ENCODE data around the gene PHETA1.
"Not testable (repeated sequence)": the region's sequence is repeated elsewhere in the genome, so short reads cannot be mapped to it uniquely, and the experiment has no call there.

The PHETA1 gene

DNA sequence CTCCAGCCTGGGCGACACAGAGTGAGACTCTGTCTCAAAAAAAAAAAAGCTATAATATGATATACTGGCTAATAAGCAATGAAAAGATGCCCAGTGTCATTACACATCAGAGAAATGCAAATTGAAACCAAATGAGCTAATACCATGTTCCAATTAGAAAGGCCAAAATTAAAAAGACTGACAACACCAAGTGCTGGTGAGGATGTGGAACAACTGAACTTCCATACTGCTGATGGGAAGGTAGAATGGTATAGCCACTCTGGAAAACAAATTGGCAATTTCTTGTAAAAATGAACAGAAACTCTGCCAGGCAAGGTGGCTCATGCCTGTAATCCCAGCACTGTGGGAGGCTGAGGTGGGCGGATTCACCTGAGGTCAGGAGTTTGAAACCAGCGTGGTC is 8.5 kb upstream of the PHETA1 start:
- in situ Hi-C loops (cut with MboI; ENCODE audit: low sequenced_read_pairs), result no loop called here

DNA sequence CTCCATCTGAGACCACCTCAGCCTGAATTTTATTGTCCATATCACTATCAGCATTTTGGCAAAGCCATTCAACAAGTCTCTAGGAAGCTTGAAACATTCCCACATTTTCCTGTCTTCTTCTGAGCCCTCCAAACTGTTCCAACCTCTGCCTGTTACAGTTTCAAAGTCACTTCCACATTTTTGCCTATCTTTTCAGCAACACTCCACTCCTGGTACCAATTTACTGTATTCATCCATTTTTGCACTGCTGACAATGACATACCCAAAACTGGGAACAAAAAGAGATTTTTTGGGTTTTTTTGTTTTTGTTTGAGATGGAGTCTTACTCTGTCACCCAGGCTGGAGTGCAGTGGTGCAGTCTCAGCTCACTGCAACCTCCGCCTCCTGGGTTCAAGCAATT is 4.3 kb upstream of the PHETA1 start:
- in situ Hi-C loops (cut with MboI; ENCODE audit: low sequenced_read_pairs), result not testable (repeated sequence)

DNA sequence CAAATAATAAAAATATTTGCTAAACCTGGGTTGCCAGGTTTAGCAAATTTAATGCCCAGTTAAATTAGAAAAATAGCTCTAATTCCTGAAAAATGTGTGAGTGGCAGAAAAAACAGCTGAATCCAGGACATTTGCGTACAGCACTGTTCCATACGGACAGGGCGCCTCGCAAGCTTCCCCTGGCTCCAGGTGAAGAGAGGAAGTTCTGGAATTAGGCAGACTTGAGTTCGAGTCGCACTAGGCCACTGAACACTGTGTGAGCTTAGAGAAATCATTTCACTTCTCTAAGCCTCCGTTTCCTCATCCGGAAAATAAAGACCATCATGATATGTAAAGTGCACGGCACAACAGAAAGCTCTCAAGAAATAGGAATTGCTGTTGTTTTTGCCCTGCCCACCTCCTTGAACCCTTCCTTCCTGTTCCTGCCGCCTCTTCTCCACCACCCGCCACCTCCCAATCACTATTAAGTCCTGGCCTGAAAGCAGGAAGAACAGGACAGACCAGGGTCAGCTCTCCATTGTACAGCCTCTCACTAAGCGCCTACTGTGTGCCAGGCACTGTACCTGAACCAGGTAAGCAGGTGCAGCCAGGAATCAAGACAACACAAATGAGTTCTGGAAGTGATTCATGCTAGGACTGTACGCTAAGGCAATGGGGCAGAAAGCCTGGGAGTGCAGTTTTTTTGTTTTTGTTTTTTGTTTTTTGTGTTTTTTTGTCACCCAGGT is 763 bp upstream of the PHETA1 start:
- in situ Hi-C loops (cut with MboI; ENCODE audit: low sequenced_read_pairs), result no loop called here

DNA sequence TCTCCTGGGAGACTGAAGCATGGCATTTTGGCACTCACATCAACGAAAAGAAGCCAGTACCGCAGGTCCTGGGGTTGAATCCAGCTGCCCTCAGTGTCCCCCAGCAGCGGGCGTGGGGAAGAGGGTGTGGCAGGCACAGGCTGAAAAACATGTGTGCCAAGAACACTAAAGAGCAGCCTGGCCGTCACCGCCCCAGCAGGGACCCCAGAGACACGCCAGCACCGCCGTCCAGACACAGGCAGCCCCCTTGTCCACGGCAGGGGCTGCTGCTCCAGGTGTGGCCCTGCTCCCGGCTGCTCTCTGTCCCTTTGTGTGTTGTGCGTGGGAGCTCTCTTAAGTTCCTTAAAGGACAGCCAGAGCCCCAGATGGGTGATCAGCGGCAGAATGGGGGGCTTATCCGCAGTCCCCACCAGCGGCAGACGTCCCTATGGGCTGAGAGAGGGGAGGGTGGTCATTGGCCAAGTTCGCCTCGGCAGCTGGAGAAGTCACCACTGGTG is 556 bp downstream of the PHETA1 start:
- in situ Hi-C loops (cut with MboI; ENCODE audit: low sequenced_read_pairs), result no loop called here

DNA sequence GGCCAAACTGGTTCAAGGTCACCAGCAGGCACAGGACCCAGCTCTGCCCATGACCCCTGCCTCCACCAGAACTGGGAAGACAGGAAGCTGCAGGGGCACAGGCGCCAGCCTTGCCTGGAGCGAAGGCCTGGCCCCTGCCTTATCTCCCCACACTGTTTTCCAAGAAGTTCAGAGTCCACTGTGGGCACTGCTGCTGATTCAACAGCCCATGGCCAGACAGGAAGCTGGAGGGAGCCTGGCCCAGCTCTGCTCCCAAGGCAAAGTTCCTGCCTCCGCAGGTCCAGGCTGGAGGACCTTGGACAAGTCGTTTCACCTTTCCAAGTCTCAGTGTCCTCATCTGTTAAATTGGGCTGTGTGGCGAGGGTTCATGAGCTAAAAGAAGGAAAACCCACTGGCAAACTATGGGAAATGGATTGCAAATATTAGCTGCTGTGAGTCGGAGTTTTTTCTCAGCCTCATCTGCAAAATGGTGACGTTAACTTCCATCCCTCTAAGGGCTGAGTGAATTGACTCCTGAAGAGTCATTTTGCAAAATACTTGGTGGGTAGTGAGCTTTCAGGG is 1.2 kb downstream of the PHETA1 start:
- in situ Hi-C loops (cut with MboI; ENCODE audit: low sequenced_read_pairs), result no loop called here

DNA sequence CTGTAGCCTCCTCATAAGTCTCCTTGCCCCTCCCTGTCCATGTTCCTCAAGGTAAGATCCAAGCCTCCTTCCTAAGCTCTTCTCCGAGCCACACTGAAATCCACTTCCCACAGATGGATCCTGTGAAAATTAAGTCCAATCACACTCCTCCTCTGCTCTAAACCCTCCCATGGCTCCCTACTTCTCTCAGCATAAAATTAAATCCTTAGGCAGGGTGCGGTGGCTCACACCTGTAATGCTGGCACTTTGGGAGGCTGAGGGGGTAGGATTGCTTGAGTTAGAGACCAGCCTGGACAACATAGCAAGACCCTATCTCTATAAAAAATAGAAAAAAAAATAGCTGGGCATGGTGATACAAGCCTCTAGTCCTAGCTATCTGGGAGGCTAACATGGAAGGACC is 2.3 kb downstream of the PHETA1 start:
- in situ Hi-C loops (cut with MboI; ENCODE audit: low sequenced_read_pairs), result no loop called here

DNA sequence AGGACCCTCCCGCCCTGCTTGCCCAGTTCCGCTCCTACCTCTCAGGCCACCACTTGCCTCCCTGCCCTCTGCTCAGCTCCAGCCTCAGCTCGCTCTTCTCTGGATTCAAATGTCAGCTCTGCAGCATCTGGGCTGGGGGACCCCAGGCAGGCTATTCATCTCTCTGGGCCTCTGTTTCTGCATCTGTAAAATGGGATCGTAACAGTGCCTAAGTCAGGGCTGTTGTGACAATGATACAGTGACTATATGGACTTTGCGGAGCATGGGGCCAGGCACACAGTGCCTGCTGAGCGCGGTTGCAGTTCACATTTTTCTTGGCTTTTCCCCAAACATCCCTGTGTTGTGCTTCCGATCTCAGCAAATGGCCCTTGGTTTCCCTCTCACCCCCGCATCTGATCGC is 2.8 kb downstream of the PHETA1 start:
- in situ Hi-C loops (cut with MboI; ENCODE audit: low sequenced_read_pairs), result no loop called here

DNA sequence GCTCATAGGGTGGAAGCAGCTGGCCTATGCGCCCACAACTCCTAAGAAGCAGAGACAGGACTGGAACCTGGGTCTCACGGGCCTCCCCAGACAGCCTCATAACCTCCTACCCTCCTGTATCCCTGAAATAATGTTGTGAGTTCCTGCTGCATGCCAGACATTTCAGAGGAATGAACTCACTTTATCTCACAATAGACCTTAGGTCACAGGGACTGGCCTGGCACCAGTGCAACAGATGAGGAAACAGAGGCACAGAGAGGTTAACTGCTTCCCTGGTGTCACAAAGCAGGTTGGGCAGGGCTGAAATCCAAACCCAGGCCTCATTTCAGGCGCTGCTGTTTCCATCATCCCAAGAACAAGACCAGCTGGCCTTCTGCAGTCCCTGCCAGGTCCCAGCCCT is 5.3 kb downstream of the PHETA1 start:
- in situ Hi-C loops (cut with MboI; ENCODE audit: low sequenced_read_pairs), result no loop called here

DNA sequence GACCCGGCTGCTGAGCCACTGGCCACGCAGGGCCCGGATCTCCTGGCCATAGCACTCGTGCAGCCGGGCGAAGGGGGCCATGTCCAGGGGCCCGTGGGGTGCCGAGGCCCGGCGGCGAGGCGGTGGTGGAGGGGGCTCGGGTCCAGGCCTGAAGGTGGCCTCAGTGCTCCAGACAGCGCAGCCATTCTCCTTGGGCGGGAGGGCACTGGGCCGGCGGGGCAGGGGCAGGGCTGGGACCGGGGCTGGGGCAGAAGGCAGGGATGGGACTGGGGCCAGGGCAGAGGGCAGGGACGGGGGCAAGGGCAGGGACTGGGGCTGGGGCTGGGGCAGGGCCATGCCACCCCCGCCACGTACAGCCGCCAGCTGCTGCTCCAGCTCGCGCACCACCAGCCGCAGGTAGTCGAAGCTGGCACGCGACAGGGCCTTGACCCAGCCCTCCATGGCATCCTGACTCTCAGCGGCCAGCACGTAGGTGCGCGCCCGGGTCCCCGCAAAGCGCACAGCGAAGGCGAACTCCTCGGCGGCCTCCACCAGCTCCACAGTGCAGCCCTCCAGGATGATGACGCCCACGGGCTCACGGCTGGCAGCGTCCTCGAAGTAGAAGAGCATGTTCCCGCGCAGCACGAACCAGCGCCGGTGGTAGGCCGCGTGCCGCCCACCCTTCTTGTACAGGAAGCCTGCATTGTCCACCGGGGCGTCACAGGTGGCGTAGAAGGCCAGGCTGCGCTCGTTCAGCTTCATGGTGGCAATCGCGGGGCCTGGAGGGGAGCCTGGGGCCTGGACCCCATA is 6.0 kb downstream of the PHETA1 start:
- in situ Hi-C loops (cut with MboI; ENCODE audit: low sequenced_read_pairs), result no loop called here

DNA sequence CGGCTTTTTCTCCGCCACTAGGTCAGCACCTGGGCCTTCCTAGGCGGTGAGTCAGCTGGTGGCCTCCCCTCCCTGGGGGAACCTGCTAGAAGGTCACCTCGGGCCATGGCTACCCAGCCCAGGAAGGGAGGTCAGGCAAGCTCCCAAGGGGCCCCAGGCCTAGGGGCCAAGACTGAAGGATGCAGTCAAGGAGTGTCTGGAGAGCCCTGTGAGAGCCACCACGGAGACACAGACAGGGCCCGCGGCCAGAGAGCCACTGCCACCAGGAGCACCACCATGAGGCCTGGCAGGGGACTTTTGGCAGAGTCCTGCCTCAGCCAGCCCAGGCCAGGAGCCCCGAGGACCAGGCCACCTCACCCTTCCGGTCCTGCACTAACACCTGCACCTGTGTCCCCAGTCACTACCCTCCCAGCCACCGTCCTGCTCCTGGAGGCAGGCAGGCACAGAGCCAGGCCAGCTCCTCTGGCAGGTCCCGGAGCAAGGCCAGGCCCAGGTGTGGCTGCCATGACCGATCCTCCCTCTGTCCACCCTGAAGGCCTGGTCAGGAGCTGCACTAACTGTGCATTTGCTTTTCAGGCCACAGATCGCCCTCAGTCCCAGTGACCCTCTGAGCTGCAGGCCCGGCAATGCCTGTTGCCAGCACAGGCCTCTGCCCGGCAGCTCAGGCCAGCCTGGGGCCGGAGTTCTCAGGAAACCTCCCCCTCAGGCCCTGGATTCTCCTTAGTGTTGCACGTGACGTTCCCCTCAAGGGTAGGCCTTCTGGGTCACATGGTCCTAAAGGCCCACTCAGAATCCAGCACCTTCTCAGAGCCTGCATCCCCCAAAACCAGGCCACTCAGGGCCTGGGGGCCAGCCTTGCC is 6.9 kb downstream of the PHETA1 start:
- in situ Hi-C loops (cut with MboI; ENCODE audit: low sequenced_read_pairs), result no loop called here

DNA sequence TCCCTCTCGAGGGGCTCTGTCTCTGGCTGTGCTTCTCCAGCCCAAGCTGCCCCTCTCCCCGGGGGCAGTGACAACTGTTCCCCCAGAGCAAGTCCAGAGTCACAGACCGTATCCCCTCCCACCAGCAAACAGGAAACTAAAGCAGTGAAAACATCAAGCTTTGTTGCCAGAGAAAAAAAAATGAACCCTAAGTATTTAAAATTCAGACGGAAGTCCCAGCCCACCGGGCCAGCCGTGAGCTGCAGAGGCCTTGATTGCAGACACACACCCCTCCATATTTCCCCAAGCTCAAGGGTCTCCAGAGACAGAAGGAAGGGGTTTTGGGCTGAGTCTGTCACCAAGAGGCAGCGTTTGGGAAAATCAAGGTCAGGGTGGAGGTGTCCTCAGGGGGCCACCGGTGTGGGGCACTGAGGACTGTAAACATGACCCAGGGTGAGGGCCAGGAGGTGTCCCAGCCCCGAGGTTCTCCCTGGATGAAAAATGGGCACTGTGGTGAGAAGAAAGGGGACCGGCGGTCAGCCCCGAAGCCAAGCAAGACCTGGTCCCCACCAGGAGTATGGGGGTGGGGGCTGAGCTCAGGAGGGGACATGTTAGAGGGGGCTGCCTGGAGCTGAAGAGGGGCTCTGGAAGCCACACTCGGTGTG is 7.7 kb downstream of the PHETA1 start:
- in situ Hi-C loops (cut with MboI; ENCODE audit: low sequenced_read_pairs), result no loop called here

DNA sequence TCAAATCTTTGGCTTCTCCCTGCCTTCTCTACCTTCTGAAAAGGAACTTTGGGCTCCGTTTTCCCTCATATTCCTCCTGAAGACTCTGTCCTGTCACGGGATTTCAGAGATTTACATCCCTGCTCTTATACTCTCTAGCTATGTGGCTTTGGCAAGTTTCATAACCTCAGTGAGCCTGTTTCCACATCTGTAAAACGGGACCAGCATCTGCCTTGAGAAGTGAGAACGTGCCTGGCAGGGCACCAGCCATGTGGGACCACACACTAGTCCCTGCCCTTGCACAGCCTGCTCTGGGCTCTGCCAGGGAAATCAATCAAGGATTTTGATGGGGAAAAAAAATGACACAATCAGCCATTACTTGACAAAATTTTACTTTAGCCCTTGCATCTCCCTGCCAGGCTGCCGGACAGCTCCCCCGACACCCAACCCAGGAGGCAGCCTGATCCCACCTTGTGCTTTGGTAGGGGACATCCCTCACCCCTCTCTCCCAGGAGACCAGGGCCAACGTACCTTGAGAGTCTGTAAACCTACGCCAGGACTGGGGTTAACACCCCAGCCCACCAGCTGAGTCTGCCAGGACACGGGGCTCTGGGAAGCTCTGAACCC is 8.5 kb downstream of the PHETA1 start:
- in situ Hi-C loops (cut with MboI; ENCODE audit: low sequenced_read_pairs), result no loop called here

DNA sequence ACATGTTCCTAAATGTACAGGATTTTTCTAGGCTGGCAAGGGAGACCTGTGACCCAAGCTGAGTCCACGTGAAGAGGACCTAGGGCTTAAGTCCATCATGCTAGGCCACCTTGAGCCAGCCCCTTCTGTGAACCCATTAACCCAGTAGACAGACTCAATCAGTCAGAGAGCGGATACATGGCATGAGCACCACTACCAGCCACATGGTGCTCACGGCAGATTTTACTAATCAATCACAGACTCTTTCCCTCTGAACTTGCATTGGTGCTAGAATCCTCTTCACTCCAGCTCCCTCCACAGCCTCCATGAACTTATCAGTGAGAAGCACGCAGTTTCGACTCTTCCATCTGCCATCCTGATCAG is 9.0 kb downstream of the PHETA1 start:
- in situ Hi-C loops (cut with MboI; ENCODE audit: low sequenced_read_pairs), result no loop called here

DNA sequence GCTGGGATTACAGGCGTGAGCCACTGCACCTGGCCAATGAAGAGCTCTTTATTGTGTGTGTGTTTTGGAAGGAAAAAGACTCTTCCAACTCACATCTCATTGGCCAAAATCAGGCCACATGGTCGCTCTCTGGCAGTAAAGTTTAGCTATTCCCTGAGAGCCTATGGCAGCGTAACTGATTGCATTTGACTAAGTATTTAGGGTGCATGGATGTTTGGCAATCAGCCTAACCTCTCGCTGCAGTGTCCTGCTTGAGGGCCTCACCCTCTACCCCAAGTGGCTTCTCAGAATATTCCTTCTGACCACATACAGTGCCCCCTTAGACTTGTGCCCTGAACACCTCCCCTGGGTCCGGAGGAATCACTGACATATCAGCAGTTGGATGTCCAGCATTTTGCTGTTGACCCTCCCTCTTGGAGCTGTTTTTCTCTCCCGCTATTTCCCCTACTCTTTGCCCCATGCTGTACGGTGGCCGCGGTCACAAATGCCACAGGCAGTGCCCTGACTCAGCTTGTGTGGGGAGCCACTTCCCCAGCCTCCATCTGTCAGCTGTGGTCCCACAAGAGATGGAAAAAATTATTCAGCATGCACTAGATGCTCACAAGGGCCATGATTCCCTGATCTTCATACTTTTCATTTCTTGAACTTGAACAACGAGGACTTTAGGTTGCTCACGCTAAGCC is 9.5 kb downstream of the PHETA1 start:
- in situ Hi-C loops (cut with MboI; ENCODE audit: low sequenced_read_pairs), result no loop called here

DNA sequence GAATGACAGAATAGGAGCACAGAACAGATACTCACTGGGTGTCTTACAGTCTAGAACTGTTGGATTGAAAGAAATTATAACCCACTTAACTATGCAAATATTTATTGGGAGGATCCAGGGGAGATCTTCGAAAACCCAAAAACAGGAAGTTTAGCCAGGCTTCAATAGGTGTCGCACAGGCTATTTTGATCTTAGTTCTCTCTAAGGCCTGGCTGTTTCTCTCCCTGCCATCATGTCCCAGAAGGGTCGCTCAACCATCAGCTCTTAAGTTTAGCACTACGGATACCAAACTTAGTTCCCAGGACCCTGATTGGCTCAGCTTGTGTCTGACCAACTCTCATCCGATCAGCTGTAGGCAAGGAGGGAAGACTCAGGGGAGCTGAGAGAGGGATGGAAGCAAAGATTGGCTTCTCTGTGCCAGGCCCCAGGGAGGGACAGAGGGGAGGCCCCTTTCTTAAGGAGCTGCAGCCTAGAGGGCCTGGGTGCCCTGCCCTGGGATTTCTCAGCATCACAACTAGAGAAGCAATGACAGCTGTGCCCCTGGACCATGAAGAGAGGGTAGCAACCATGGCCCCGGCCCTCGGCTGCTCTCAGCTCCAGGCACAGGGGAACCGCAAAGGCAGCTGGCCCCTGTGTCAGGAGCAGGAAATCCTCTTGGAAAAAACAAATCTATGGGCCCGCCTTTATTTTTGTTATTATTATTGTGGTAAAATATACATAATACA is 13.5 kb downstream of the PHETA1 start:
- in situ Hi-C loops (cut with MboI; ENCODE audit: low sequenced_read_pairs), result no loop called here

DNA sequence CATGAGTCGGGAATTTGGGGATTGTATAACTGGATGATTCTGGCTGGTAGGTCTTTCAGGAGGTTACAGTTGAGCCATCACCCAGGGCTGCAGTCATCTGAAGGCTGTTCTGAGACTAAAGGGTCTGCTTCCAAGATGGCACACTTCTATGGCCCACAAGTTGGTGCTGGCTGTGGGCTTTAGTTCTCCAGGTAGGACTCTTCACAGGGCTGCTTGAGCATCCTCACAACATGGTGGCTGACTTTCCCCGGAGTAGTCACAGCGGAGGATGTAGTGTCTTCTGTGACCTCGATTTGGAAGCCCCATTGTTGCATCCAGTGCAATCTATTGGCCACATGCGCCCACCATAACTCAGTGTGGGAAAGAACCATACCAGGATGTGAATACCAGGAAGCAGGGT is 14.4 kb downstream of the PHETA1 start:
- in situ Hi-C loops (cut with MboI; ENCODE audit: low sequenced_read_pairs), result no loop called here

DNA sequence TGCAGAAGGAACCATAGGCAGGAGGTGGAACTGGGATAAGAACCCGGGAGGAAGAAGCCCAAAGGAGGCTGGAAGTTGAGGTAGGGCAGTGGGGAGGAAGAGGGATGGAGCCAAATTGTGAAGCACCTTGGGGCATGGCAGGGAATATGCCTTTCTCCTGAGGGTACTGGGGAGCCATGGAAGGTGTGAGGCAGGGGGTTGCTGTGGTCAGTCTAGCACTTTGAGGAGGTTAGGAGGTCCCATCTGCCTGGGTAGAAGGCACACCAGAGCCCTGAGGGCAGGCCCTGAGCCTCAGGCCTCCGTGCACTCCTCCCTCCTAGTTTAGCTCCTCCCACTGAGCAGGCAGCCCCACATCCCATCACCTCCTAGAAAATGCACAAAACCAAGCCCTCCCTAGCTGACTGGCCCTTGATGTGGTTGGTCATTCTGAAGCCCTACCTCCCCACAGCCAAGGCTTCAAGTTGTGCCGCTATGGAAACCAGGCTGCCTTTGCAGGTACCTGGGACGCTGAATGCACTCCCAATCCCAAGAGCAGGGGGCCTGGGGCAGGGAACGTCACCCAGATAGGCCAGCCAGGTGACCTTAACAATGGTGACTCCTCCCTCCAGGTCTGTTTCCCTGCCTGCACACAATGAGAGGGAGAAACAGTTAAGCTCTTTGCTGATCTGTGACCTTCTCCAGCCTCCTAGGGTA is 15.1 kb downstream of the PHETA1 start:
- in situ Hi-C loops (cut with MboI; ENCODE audit: low sequenced_read_pairs), result no loop called here

DNA sequence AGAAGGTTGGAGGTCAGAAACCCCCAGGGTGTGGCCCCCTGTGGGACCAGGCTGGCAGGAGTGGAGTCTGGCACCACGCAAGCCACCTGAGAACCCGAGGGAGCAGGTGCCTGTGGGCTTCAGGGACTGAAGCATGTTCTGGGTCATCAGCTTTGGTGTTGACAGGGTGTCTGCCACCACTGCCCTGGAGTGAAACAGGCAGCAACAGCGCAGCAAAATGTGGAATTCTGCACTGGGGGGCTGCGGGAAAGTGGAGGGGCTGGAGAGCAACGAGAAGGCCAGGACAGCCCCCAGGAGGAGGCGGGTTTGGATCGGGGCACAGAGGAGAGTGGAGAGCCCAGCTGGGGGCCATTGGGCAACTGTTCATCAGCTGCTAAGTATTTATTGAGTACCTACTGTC is 15.9 kb downstream of the PHETA1 start:
- in situ Hi-C loops (cut with MboI; ENCODE audit: low sequenced_read_pairs), result no loop called here

Data from HL-60/S4 treated with phorbol 12-myristate 13-acetate at 8.2 ng/mL for 4 days and 3 days (cell line).